Neural cell (in vitro differentiated cells): Measurements from ENCODE around the gene MEAF6. TPM values are rescaled to one million over a fixed set of nuclear protein-coding genes. Genes with fewer than 3 reads are reported as not detected.
"Not testable (repeated sequence)": the region's sequence is repeated elsewhere in the genome, so short reads cannot be mapped to it uniquely, and the experiment has no call there.

Experiments used
- H2AFZ ChIP-seq: fragments of 200-600, 300-800 bp; sonication (generic), shearing (Covaris generic); 2 replicates; pipeline ENCODE4 v1.6.0; 2014; ENCODE audit warnings: low read depth, mild to moderate bottlenecking, antibody characterized with exemption, low read length, moderate library complexity
- H3F3A ChIP-seq: fragments of 200-600 bp; shearing (Covaris generic); 2 replicates; pipeline ENCODE4 v1.6.1; 2016; ENCODE audit warnings: mild to moderate bottlenecking, moderate library complexity, mixed read lengths, antibody characterized with exemption, low read length; ENCODE audit not compliant: insufficient read depth, poor library complexity, severe bottlenecking
- H3K27ac ChIP-seq: fragments of 200-600, 300-800 bp; sonication (generic), shearing (Covaris generic); 2 replicates; pipeline ENCODE4 v1.5.1; 2014; ENCODE audit warnings: mild to moderate bottlenecking, low read length, moderate library complexity
- H3K27me3 ChIP-seq: fragments of 300-800, 200-600 bp; sonication (generic), shearing (Covaris generic); 2 replicates; pipeline ENCODE4 v1.6.0; 2014; ENCODE audit warnings: mild to moderate bottlenecking, low read depth, low read length, moderate library complexity; ENCODE audit not compliant: insufficient read depth
- H3K36me3 ChIP-seq: fragments of 300-800, 200-600 bp; sonication (generic), shearing (Covaris generic); 2 replicates; pipeline ENCODE4 v1.5.1; 2014; ENCODE audit warnings: mild to moderate bottlenecking, antibody characterized with exemption, low read length, moderate library complexity; ENCODE audit not compliant: insufficient read depth
- H3K4me2 ChIP-seq: fragments of 300-800, 200-600 bp; sonication (generic), shearing (Covaris generic); 2 replicates; pipeline ENCODE4 v1.6.0; 2014; ENCODE audit warnings: mild to moderate bottlenecking, low read length
- H3K4me3 ChIP-seq: fragments of 300-800, 200-600 bp; sonication (generic), shearing (Covaris generic); 2 replicates; pipeline ENCODE4 v1.5.1; 2014; ENCODE audit warnings: mild to moderate bottlenecking, low read length, moderate library complexity
- H3K79me2 ChIP-seq: fragments of 200-600 bp; shearing (Covaris generic); replicated peaks from 2 replicates; pipeline ENCODE4 v1.6.0; 2014; ENCODE audit warnings: mild to moderate bottlenecking, low read length, moderate library complexity; ENCODE audit not compliant: insufficient read depth
- H3K9ac ChIP-seq: fragments of 300-800, 200-600 bp; sonication (generic), shearing (Covaris generic); 2 replicates; pipeline ENCODE4 v1.6.1; 2016; ENCODE audit warnings: mild to moderate bottlenecking, low read length, mixed read lengths
- H3K9me2 ChIP-seq: fragments of 200-600 bp; shearing (Covaris generic); 2 replicates; pipeline ENCODE4 v1.6.1; 2016; ENCODE audit warnings: mild to moderate bottlenecking, low read length, mixed read lengths; ENCODE audit not compliant: insufficient read depth
- H3K9me3 ChIP-seq: fragments of 200-600, 300-800 bp; sonication (generic), shearing (Covaris generic); 2 replicates; pipeline ENCODE4 v1.6.1; 2016; ENCODE audit warnings: mild to moderate bottlenecking, mixed run types, low read length, moderate library complexity, mixed read lengths
- H4K20me1 ChIP-seq: fragments of 200-600 bp; shearing (Covaris generic); 2 replicates; pipeline ENCODE4 v1.6.1; 2016; ENCODE audit warnings: mild to moderate bottlenecking, mixed run types; ENCODE audit not compliant: insufficient read depth
- CTCF ChIP-seq: fragments of 450-650 bp; IDR thresholded peaks from 2 replicates; pipeline ENCODE4 v1.5.1; 2014; ENCODE audit warnings: antibody characterized with exemption, mild to moderate bottlenecking, moderate library complexity; ENCODE audit not compliant: poor library complexity, severe bottlenecking
- EP300 ChIP-seq: fragments of 450-650 bp; conservative IDR thresholded peaks from 2 replicates; pipeline ENCODE4 v1.6.1; 2014; ENCODE audit warnings: antibody characterized with exemption, mild to moderate bottlenecking, moderate library complexity; ENCODE audit not compliant: poor library complexity, severe bottlenecking
- EZH2 ChIP-seq: fragments of 200-600, 300-800 bp; shearing (Covaris generic), sonication (generic); IDR thresholded peaks from 2 replicates; pipeline ENCODE4 v1.6.1; 2014; ENCODE audit warnings: antibody characterized with exemption, low read length, borderline replicate concordance, mild to moderate bottlenecking; ENCODE audit not compliant: insufficient read depth, poor library complexity, severe bottlenecking
- MXI1 ChIP-seq: fragments of 450-650 bp; conservative IDR thresholded peaks from 2 replicates; pipeline ENCODE4 v1.6.1; 2014; ENCODE audit warnings: antibody characterized with exemption, mild to moderate bottlenecking; ENCODE audit not compliant: poor library complexity, severe bottlenecking
- POLR2AphosphoS5 ChIP-seq: IDR thresholded peaks from 2 replicates; pipeline ENCODE4 v1.6.1; 2012
- RAD21 ChIP-seq: fragments of 450-650 bp; conservative IDR thresholded peaks from 2 replicates; pipeline ENCODE4 v1.6.1; 2014; ENCODE audit warnings: antibody characterized with exemption, mild to moderate bottlenecking, moderate library complexity
- SMC3 ChIP-seq: fragments of 450-650 bp; conservative IDR thresholded peaks from 2 replicates; pipeline ENCODE4 v1.6.1; 2014; ENCODE audit warnings: antibody characterized with exemption, mild to moderate bottlenecking, moderate library complexity; ENCODE audit not compliant: poor library complexity
- TAF1 ChIP-seq: IDR thresholded peaks from 2 replicates; pipeline ENCODE4 v1.6.1; 2012; ENCODE audit warnings: low read depth
- polyA plus RNA-seq: library from polyadenylated mRNA; depleted of rRNA; stranded (reverse); fragments of >200 nt; gene quantifications from 2 replicates; pipeline ENCODE4 v1.2.3, GENCODE V29; 2014
- TF ChIP-seq, protein P1 (sequence below): IDR thresholded peaks from 2 replicates; pipeline ENCODE4 v1.6.1; 2012; ENCODE audit warnings: borderline replicate concordance

Gene MEAF6
- polyA plus RNA-seq, 1 donor from 2014 or later = 351 TPM

DNA sequence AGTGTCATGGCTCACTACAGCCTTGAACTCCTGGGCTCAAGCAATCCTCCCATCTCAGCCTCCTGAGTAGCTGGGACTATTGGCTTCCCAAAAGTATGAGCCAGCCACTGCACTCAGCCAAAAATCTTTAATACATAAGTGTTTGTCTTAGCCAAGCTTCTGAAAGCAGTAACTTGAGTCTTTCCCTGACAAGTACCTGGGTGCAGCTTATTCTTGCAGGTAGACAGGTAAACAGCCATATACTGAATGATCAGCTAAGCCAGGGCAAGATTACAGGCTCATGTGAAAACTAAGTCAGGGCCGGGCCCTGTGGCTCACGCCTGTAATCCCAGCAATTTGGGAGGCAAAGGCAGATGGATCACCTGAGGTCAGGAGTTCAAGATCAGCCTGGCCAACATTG lies 7.8 kb downstream of the MEAF6 start:
- Histone ChIP-seq H3K4me3 (no peak overlapping the region), H3K27me3 (no peaks in the 10 kb centered on the region), H2AFZ (no peak overlapping the region), H3F3A (no peaks in the 10 kb centered on the region), H3K9ac (no peak overlapping the region), H3K9me3 (no peaks in the 10 kb centered on the region), H3K27ac (no peak overlapping the region), H3K36me3 (peaks cover 13% of the 10 kb centered on the region), H4K20me1 (no peaks in the 10 kb centered on the region), H3K79me2 (peaks cover 15% of the 10 kb centered on the region), H3K4me2 (no peak overlapping the region), H3K9me2 (no peaks in the 10 kb centered on the region)
- no peak for TF ChIP-seq EP300
- no peak for TF ChIP-seq MXI1
- TF ChIP-seq SMC3 = no peak
- no peak for TF ChIP-seq CTCF
- no peak for TF ChIP-seq EZH2
- TF ChIP-seq POLR2AphosphoS5 = no peak
- TF ChIP-seq, protein P1, sequence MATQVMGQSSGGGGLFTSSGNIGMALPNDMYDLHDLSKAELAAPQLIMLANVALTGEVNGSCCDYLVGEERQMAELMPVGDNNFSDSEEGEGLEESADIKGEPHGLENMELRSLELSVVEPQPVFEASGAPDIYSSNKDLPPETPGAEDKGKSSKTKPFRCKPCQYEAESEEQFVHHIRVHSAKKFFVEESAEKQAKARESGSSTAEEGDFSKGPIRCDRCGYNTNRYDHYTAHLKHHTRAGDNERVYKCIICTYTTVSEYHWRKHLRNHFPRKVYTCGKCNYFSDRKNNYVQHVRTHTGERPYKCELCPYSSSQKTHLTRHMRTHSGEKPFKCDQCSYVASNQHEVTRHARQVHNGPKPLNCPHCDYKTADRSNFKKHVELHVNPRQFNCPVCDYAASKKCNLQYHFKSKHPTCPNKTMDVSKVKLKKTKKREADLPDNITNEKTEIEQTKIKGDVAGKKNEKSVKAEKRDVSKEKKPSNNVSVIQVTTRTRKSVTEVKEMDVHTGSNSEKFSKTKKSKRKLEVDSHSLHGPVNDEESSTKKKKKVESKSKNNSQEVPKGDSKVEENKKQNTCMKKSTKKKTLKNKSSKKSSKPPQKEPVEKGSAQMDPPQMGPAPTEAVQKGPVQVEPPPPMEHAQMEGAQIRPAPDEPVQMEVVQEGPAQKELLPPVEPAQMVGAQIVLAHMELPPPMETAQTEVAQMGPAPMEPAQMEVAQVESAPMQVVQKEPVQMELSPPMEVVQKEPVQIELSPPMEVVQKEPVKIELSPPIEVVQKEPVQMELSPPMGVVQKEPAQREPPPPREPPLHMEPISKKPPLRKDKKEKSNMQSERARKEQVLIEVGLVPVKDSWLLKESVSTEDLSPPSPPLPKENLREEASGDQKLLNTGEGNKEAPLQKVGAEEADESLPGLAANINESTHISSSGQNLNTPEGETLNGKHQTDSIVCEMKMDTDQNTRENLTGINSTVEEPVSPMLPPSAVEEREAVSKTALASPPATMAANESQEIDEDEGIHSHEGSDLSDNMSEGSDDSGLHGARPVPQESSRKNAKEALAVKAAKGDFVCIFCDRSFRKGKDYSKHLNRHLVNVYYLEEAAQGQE = no peak
- no peak for TF ChIP-seq TAF1
- no peak for TF ChIP-seq RAD21

- not testable (repeated sequence) for H3K79me2 ChIP-seq, H3K27me3 ChIP-seq, H2AFZ ChIP-seq, H3K27ac ChIP-seq, H3K4me3 ChIP-seq, H3K9me3 ChIP-seq, H3K9ac ChIP-seq, H3K9me2 ChIP-seq, H3F3A ChIP-seq, H3K4me2 ChIP-seq, H3K36me3 ChIP-seq, H4K20me1 ChIP-seq
These were observed 11.8 kb downstream of the MEAF6 start for GRCh38 chr1:37502791-37503190.

- Histone ChIP-seq H3K4me3 (no peak overlapping the region), H2AFZ (no peak overlapping the region), H3K36me3 (peaks cover 8% of the 10 kb centered on the region), H3K9me2 (no peaks in the 10 kb centered on the region), H3F3A (no peaks in the 10 kb centered on the region), H4K20me1 (no peaks in the 10 kb centered on the region), H3K79me2 (no peaks in the 10 kb centered on the region), H3K9ac (no peak overlapping the region), H3K27me3 (no peaks in the 10 kb centered on the region), H3K4me2 (no peak overlapping the region), H3K27ac (no peak overlapping the region), H3K9me3 (no peaks in the 10 kb centered on the region)
- TF ChIP-seq TAF1 (no peak), SMC3 (no peak), POLR2AphosphoS5 (no peak), EP300 (no peak), RAD21 (no peak)
These were observed 12.5 kb downstream of the MEAF6 start for GRCh38 chr1:37502104-37502503.
